ENCODE measurements around the gene CADPS2.

The CADPS2 gene

DNA sequence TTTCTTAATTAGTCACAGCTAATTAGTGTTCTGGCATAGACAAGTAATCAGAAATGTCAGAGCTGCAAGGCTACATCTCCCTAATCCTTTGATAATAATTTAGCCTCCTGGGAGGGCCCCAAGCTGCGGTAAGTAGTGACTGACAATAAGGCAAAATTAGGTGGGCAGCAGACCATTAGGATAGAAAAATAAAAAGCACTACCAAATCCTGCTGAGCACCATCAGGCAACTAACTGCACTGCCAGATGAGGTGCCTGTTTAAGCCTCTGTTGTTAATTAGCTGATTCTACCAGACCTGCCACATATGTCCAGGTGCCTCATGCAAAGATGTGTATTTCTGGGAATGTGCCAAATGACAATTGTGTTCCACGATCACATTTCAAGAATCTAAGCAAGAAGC, 549.2 kb downstream of the CADPS2 start:
- TF ChIP-seq, protein P1, sequence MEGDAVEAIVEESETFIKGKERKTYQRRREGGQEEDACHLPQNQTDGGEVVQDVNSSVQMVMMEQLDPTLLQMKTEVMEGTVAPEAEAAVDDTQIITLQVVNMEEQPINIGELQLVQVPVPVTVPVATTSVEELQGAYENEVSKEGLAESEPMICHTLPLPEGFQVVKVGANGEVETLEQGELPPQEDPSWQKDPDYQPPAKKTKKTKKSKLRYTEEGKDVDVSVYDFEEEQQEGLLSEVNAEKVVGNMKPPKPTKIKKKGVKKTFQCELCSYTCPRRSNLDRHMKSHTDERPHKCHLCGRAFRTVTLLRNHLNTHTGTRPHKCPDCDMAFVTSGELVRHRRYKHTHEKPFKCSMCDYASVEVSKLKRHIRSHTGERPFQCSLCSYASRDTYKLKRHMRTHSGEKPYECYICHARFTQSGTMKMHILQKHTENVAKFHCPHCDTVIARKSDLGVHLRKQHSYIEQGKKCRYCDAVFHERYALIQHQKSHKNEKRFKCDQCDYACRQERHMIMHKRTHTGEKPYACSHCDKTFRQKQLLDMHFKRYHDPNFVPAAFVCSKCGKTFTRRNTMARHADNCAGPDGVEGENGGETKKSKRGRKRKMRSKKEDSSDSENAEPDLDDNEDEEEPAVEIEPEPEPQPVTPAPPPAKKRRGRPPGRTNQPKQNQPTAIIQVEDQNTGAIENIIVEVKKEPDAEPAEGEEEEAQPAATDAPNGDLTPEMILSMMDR (conservative IDR thresholded peaks at IDR 0.05): no peak
- no peak overlapping the region for H3K27ac ChIP-seq

- TF ChIP-seq, protein P1 (conservative IDR thresholded peaks at IDR 0.05): no peak
- no peak overlapping the region for H3K27ac ChIP-seq
These were observed 557.0 kb downstream of the CADPS2 start for GRCh38 chr7:122329145-122329802.

DNA sequence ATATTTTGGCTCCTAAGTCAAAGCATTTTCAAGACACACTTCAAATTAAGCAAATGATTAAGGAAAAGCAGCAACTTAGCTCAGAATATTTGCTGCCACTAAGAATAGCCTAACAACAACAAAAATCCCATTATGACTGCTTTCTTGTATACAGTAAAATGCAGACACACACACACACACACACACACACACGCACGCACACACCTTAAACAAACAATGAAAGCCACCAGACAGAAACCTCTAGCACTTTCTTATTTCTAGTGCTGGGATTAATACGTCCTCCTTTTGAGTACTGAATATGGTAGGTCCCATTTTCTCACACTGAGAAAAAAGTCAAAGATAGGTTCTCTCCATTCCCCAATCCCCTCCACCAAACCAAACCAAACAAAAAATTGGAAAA, 558.3 kb downstream of the CADPS2 start:
- no peak overlapping the region for H3K27ac ChIP-seq
- TF ChIP-seq, protein P1 (conservative IDR thresholded peaks at IDR 0.05): no peak

- TF ChIP-seq, protein P1 (conservative IDR thresholded peaks at IDR 0.05): no peak
- H3K27ac ChIP-seq: no peak overlapping the region
These were observed 569.5 kb downstream of the CADPS2 start for GRCh38 chr7:122316467-122317388.

DNA sequence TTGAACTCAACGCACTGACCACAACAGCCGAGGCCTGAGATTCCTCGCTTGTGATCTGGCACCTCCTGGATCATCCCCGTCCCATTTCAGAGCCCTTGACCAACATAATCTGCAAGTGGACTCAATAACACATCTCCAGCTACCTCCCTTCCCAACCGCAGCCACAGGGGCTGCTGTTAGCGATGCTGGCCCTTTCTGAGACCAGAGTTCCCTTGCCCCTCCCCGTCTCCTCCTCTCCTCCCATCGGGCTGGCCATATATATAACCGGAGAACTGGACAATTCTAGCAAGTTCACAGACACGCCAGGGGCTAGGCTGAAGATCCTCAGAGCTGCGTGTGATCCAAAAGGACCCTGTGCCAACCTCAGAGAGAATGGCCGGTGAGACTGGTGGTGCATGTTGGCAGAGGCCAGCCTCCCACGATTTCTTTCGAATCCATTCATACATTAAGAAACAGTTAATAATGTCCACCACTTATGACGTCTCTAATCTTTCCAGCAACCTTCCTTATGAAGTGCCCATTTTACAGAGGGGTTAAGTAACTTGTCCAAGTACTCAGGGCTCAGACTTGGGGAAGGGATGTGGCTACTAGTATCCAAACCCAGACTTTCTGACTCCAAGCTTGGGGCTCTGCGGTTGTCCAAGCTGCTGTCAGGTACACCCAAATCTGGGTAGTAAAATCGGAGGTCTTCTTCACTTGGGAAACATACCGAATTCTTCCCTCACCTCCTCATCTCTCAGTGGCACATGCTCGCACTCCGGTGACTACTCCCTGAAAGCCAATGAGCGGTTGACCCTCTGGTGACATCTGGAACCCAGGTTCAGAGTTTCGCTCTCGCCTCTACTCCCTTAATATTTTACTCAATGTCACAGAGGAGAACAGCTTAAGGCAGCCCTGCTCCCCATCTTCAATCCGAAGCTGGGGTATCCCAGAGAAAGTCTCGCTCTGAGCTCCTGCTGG, 570.5 kb downstream of the CADPS2 start:
- TF ChIP-seq, protein P1 (conservative IDR thresholded peaks at IDR 0.05): no peak
- no peak overlapping the region for H3K27ac ChIP-seq

- no peak overlapping the region for H3K27ac ChIP-seq
- TF ChIP-seq, protein P1 (conservative IDR thresholded peaks at IDR 0.05): no peak
These were observed 572.0 kb downstream of the CADPS2 start for GRCh38 chr7:122314284-122314683.
